A673 (cell line): ENCODE results near the gene GMDS. TPM values are rescaled to one million over a fixed set of nuclear protein-coding genes. Genes with fewer than 3 reads are reported as not detected.

Source experiments
- BruUV-seq: library from RNA; stranded (reverse); fragments of 400-500 nt; replicated peaks from 2 replicates; lab custom pipeline; 2021; lab: Mats Ljungman, UMichigan
- CTCF ChIA-PET: fragments of 300-600 bp; sonication (Branson Sonifier 250); formaldehyde crosslinking; loops from one replicate; lab custom pipeline; 2022; ENCODE audit warnings: antibody characterized with exemption; lab: Charles Lee
- POLR2A ChIA-PET: fragments of 300-600 bp; sonication (Branson Sonifier 250); formaldehyde crosslinking; loops from one replicate; lab custom pipeline; 2022; ENCODE audit warnings: antibody characterized with exemption; ENCODE audit not compliant: low non-redundant PET; lab: Charles Lee
- DNase-seq: peaks from one replicate; pipeline ENCODE4 v3.0.0-alpha.2; 2015; ENCODE audit warnings: low spot score
- H3K27ac ChIP-seq: fragments of 200-600 bp; sonication (generic); 2 replicates; pipeline ENCODE4 v1.5.1; 2016; ENCODE audit warnings: mixed run types, low read depth, mild to moderate bottlenecking, mixed read lengths, antibody characterized with exemption, low read length; ENCODE audit not compliant: poor library complexity, severe bottlenecking
- H3K27me3 ChIP-seq: fragments of 200-600 bp; sonication (generic); replicated peaks from 2 replicates; pipeline ENCODE4 v1.6.1; 2017; ENCODE audit warnings: mixed run types, low read depth, mild to moderate bottlenecking, mixed read lengths, antibody characterized with exemption, low read length; ENCODE audit not compliant: insufficient read depth, poor library complexity
- H3K36me3 ChIP-seq: fragments of 200-600 bp; sonication (generic); 2 replicates; pipeline ENCODE4 v1.6.1; 2016; ENCODE audit warnings: mixed run types, mild to moderate bottlenecking, mixed read lengths, antibody characterized with exemption, low read length; ENCODE audit not compliant: insufficient read depth, poor library complexity, severe bottlenecking
- H3K4me1 ChIP-seq: fragments of 200-600 bp; sonication (generic); 2 replicates; pipeline ENCODE4 v1.6.1; 2017; ENCODE audit warnings: mixed run types, mild to moderate bottlenecking, mixed read lengths, antibody characterized with exemption, low read length; ENCODE audit not compliant: insufficient read depth, poor library complexity, severe bottlenecking
- H3K4me3 ChIP-seq: fragments of 200-600 bp; sonication (generic); 2 replicates; pipeline ENCODE4 v1.5.1; 2016; ENCODE audit warnings: low read depth, mixed run types, mild to moderate bottlenecking, mixed read lengths, low read length; ENCODE audit not compliant: poor library complexity, severe bottlenecking
- H3K9me3 ChIP-seq: fragments of 200-600 bp; sonication (generic); 2 replicates; pipeline ENCODE4 v1.6.1; 2016; ENCODE audit warnings: mixed run types, low read depth, mild to moderate bottlenecking, mixed read lengths, antibody characterized with exemption, low read length; ENCODE audit not compliant: poor library complexity, severe bottlenecking
- CTCF ChIP-seq: fragments of 300-800, 200-600 bp; sonication (generic); conservative IDR thresholded peaks from 2 replicates; pipeline ENCODE4 v1.5.1; 2017; ENCODE audit warnings: low read depth, mild to moderate bottlenecking, antibody characterized with exemption, low read length, moderate library complexity, mixed read lengths
- EZH2 ChIP-seq: fragments of 200-600 bp; sonication (generic); IDR thresholded peaks from 2 replicates; pipeline ENCODE4 v1.6.1; 2017; ENCODE audit warnings: borderline replicate concordance, low read depth, mild to moderate bottlenecking, mixed read lengths, antibody characterized with exemption, low read length; ENCODE audit not compliant: poor library complexity, severe bottlenecking
- intact Hi-C: fragments of 100-400 bp; cut with micrococcal nuclease; formaldehyde crosslinking; loops from one replicate; pipeline ENCODE4 v1.10.0; 2022; ENCODE audit not compliant: unreplicated experiment
- total RNA-seq: library from RNA; stranded (reverse); gene quantifications from 2 replicates; pipeline ENCODE4 v1.2.3, GENCODE V29; 2021

GMDS gene
- total RNA-seq, 1 experiment from 2014 or later, result 15.2 TPM

GRCh38 chr6:1705630-1706029 lies 539.8 kb downstream of the GMDS start:
- H3K27ac ChIP-seq, result no peak overlapping the region
- ChIA-PET CTCF (no interaction called here), POLR2A (no interaction called here)
- intact Hi-C loops, result no loop called here
- H3K36me3 ChIP-seq, result no peaks in the 10 kb centered on the region
- no peaks in the 10 kb centered on the region for H3K27me3 ChIP-seq
- H3K4me3 ChIP-seq, result no peak overlapping the region
- no peaks in the 10 kb centered on the region for H3K4me1 ChIP-seq
- no peaks in the 10 kb centered on the region for H3K9me3 ChIP-seq
- no TSS peak for BruUV-seq
- TF ChIP-seq CTCF (no peak), EZH2 (no peak)
- DNase-seq, result no peak

GRCh38 chr6:1705183-1705582 lies 540.2 kb downstream of the GMDS start:
- TF ChIP-seq CTCF, result no peak
- no peak for TF ChIP-seq EZH2
- CTCF ChIA-PET, result no interaction called here
- no peaks in the 10 kb centered on the region for H3K4me1 ChIP-seq
- intact Hi-C loops, result no loop called here
- no peaks in the 10 kb centered on the region for H3K9me3 ChIP-seq
- POLR2A ChIA-PET, result no interaction called here
- no peak for DNase-seq
- H3K27ac ChIP-seq, result no peak overlapping the region
- BruUV-seq, result no TSS peak
- H3K27me3 ChIP-seq, result no peaks in the 10 kb centered on the region
- H3K4me3 ChIP-seq, result no peak overlapping the region
- H3K36me3 ChIP-seq, result no peaks in the 10 kb centered on the region

GRCh38 chr6:1704711-1705110 lies 540.7 kb downstream of the GMDS start:
- H3K27ac ChIP-seq, result no peak overlapping the region
- POLR2A ChIA-PET, result no interaction called here
- no peaks in the 10 kb centered on the region for H3K27me3 ChIP-seq
- no peak for TF ChIP-seq EZH2
- no peak for TF ChIP-seq CTCF
- CTCF ChIA-PET, result no interaction called here
- H3K4me1 ChIP-seq, result no peaks in the 10 kb centered on the region
- DNase-seq, result no peak
- no TSS peak for BruUV-seq
- H3K9me3 ChIP-seq, result no peaks in the 10 kb centered on the region
- intact Hi-C loops, result no loop called here
- H3K4me3 ChIP-seq, result no peak overlapping the region
- no peaks in the 10 kb centered on the region for H3K36me3 ChIP-seq
